ENCODE data around the gene ATP2B1.
"Not testable (repeated sequence)": the region's sequence is repeated elsewhere in the genome, so short reads cannot be mapped to it uniquely, and the experiment has no call there.

The ATP2B1 gene

DNA sequence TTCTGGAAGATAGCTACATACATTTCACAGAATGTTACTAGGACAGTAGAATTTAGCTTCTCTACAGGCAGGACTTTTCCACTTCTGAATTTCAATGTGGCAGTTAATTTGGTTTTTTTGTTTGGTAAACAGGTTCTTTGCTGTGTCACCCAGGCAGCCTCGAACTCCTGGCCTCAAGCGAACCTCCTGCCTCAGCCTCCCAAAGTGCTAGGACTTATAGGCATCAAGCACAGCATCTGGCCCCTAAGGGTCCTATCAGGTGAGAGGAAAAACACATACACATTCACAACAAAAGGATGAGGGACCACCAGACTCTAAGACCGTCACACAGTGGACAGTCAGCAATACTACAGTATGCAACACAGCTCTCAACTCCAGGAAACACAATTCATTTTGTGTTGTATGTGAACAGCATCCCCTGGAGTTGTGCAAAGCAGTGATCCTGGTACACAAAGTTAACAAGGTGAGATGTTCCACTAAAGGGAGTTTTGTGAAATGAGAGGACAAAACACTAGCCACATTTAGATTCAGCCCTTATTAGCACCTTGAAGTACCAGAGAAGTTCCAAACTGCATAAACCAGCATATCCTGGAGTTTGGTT lies 6.9 kb downstream of the ATP2B1 start:
- Histone ChIP-seq H3K27ac (ENCODE audit: low read depth, low read length) (no peak overlapping the region), H3K27me3 (ENCODE audit: insufficient read depth, low read length) (peaks cover 19% of the 10 kb centered on the region), H3K9ac (ENCODE audit: low read depth, low read length) (no peak overlapping the region), H3K4me1 (ENCODE audit: insufficient read depth, low read length) (peaks cover 1% of the 10 kb centered on the region; the same call in 1 of the 2 replicates), H3K9me3 (ENCODE audit: insufficient read depth, low read depth, low read length) (no peaks in the 10 kb centered on the region), H3K4me3 (ENCODE audit: low read length) (no peak overlapping the region), H3K36me3 (ENCODE audit: insufficient read depth, low read length) (no peaks in the 10 kb centered on the region)
- WGBS = 99% methylated on average over 3 of the region's 3 CpGs

DNA sequence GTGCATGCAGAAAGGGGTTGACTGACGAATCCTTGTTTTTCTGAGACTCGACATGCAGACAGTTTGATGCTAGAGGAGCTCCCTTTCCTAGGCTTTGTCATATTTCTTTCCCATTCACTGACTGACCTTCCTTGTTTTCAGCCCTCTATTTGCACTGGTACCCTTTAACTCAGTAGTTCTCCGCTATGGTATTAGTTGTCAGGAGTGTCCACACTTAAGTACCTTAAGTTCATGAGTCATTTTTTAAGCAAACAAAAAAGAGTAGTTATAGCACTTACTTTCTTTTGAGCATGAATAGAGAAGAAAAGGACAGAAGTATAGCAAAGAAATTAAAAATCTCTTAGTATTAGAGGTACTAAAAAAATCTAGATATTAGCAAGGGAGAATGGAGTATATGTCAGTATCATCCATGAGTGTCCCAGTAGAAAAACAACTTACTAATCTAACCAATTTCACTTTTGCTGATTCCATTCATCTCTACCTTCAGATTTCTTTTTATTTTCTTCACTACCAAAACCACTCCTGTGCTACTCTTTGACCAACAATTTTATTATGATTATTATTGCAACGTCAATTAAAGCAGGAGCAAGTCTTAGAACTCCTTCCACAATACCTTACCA lies 8.3 kb downstream of the ATP2B1 start:
- H3K36me3 ChIP-seq (ENCODE audit: insufficient read depth, low read length) = no peaks in the 10 kb centered on the region
- H3K9me3 ChIP-seq (ENCODE audit: insufficient read depth, low read depth, low read length) = no peaks in the 10 kb centered on the region
- H3K27ac ChIP-seq (ENCODE audit: low read depth, low read length) = no peak overlapping the region
- no peak overlapping the region for H3K9ac ChIP-seq (ENCODE audit: low read depth, low read length)
- WGBS = 96% methylated on average over 3 of the region's 4 CpGs
- H3K27me3 ChIP-seq (ENCODE audit: insufficient read depth, low read length) = peaks cover 5% of the 10 kb centered on the region; the same call in 1 of the 2 replicates
- no peak overlapping the region for H3K4me3 ChIP-seq (ENCODE audit: low read length)
- no peaks in the 10 kb centered on the region; the same call in 1 of the 2 replicates for H3K4me1 ChIP-seq (ENCODE audit: insufficient read depth, low read length)

DNA sequence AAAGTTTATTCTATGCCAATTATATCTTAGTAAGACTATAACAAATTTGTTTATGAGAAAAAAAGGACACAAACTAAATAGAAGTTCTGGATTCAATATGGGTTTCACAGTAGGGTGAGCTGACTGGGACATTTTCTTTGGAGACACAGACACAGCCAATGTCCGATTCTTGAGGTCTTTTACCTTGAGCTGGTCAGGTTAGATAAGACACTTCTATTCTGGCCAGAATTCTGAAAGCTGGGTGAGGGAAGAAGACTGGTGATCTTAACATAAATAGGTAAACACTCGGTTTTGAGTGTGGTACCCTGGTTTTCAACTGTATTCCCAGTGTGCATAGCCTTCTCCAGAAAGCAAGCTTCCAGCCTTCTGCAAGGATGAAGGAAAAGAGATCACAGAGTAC lies 10.0 kb downstream of the ATP2B1 start:
- 93% methylated on average over 2 of the region's 2 CpGs for WGBS
- Histone ChIP-seq H3K36me3 (ENCODE audit: insufficient read depth, low read length) (no peaks in the 10 kb centered on the region), H3K4me3 (ENCODE audit: low read length) (no peak overlapping the region), H3K27ac (ENCODE audit: low read depth, low read length) (no peak overlapping the region), H3K9ac (ENCODE audit: low read depth, low read length) (no peak overlapping the region), H3K27me3 (ENCODE audit: insufficient read depth, low read length) (no peaks in the 10 kb centered on the region), H3K4me1 (ENCODE audit: insufficient read depth, low read length) (no peaks in the 10 kb centered on the region; the same call in 1 of the 2 replicates), H3K9me3 (ENCODE audit: insufficient read depth, low read depth, low read length) (no peaks in the 10 kb centered on the region)

DNA sequence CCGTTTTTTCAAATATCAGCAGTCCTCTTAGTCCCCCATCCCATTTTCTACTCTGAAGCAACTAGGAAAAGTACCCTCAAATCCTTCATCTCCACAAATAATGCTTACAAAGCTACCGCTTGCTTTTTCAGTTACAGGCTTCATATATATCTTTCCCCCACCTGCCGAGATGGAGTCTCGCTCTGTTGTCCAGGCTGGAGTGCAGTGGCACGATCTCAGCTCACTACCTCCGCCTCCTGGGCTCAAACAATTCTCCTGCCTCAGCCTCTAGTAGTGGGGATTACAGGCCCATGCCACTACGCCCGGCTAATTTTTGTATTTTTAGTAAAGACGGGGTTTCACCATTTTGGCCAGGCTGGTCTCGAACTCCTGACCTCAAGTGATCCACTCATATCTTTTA lies 10.9 kb downstream of the ATP2B1 start:
- not testable (repeated sequence) for H3K27ac ChIP-seq (ENCODE audit: low read depth, low read length); H3K4me3 ChIP-seq (ENCODE audit: low read length); H3K9me3 ChIP-seq (ENCODE audit: insufficient read depth, low read depth, low read length); H3K36me3 ChIP-seq (ENCODE audit: insufficient read depth, low read length); H3K27me3 ChIP-seq (ENCODE audit: insufficient read depth, low read length); H3K9ac ChIP-seq (ENCODE audit: low read depth, low read length); H3K4me1 ChIP-seq (ENCODE audit: insufficient read depth, low read length)
- WGBS = 94% methylated on average over 10 of the region's 10 CpGs

- Histone ChIP-seq H3K9ac (ENCODE audit: low read depth, low read length) (no peak overlapping the region), H3K27ac (ENCODE audit: low read depth, low read length) (no peak overlapping the region), H3K9me3 (ENCODE audit: insufficient read depth, low read depth, low read length) (no peaks in the 10 kb centered on the region), H3K27me3 (ENCODE audit: insufficient read depth, low read length) (no peaks in the 10 kb centered on the region), H3K4me3 (ENCODE audit: low read length) (no peak overlapping the region), H3K36me3 (ENCODE audit: insufficient read depth, low read length) (no peaks in the 10 kb centered on the region), H3K4me1 (ENCODE audit: insufficient read depth, low read length) (peaks cover 3% of the 10 kb centered on the region; the same call in 1 of the 2 replicates)
Observed at GRCh38 chr12:89697296-89697695, 11.3 kb downstream of the ATP2B1 start.

DNA sequence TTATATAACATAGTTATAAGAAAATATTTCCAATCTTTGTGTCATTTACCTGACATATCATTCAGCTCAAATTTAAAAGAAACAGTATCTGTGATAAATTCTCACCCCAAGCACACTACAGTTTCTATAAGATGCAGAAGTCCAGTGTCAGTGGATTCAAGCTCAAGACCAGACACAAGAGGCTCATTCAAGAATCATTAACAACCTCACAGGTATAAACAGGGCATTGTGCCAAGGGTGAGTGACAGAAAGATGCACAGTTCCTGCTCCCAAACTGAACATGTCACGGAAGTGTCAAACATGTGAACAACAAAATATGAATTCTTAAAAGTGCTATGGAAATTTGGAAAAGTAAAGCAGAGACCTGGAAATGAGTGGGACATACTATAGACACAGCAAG lies 12.8 kb downstream of the ATP2B1 start:
- Histone ChIP-seq H3K36me3 (ENCODE audit: insufficient read depth, low read length) (no peaks in the 10 kb centered on the region), H3K9me3 (ENCODE audit: insufficient read depth, low read depth, low read length) (no peaks in the 10 kb centered on the region), H3K27ac (ENCODE audit: low read depth, low read length) (no peak overlapping the region), H3K4me1 (ENCODE audit: insufficient read depth, low read length) (peaks cover 3% of the 10 kb centered on the region; the same call in 1 of the 2 replicates), H3K9ac (ENCODE audit: low read depth, low read length) (no peak overlapping the region), H3K27me3 (ENCODE audit: insufficient read depth, low read length) (no peaks in the 10 kb centered on the region), H3K4me3 (ENCODE audit: low read length) (no peak overlapping the region)
- 95% methylated on average over 1 of the region's 1 CpG for WGBS

DNA sequence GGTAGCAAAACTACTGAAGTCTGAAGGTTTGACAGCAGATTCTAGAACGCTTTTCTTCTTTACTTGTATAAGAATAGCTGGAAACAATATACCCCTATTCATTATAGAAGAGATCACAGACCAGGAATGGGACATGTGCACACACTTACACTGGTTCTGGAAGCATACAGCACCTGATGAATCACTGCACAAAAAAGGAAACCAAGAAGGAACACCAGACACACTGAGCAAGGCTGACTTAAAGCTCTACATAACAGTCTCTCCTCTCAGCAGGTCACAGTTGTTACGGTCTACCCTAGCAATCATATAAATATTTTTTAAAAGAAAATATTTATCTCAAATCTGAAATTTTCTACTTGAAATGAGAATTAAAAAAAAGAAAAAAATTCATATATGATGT lies 13.5 kb downstream of the ATP2B1 start:
- Histone ChIP-seq H3K27ac (ENCODE audit: low read depth, low read length) (no peak overlapping the region), H3K4me1 (ENCODE audit: insufficient read depth, low read length) (peaks cover 3% of the 10 kb centered on the region; the same call in 1 of the 2 replicates), H3K9me3 (ENCODE audit: insufficient read depth, low read depth, low read length) (no peaks in the 10 kb centered on the region), H3K36me3 (ENCODE audit: insufficient read depth, low read length) (no peaks in the 10 kb centered on the region), H3K4me3 (ENCODE audit: low read length) (no peak overlapping the region), H3K27me3 (ENCODE audit: insufficient read depth, low read length) (no peaks in the 10 kb centered on the region), H3K9ac (ENCODE audit: low read depth, low read length) (no peak overlapping the region)
- 100% methylated on average over 1 of the region's 2 CpGs for WGBS

DNA sequence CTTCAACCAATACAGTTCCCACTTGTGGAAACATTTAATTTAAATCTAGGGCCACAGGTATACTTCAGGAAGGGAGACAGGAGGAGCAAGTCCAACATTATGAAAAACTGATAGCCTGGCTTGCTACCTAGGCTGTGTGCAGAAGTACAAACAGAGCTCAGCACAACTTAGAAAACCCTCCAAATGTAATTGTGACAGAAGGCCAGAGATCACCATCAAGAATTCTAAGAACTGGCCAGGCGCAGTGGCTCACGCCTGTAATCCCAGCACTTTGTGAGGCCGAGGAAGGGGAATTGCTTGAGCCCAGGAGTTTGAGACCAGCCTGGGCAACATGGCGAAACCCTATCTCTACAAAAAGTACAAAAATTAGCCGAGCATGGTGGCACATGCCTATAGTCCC lies 14.1 kb downstream of the ATP2B1 start:
- Histone ChIP-seq H3K27me3 (ENCODE audit: insufficient read depth, low read length) (no peaks in the 10 kb centered on the region), H3K36me3 (ENCODE audit: insufficient read depth, low read length) (no peaks in the 10 kb centered on the region), H3K9ac (ENCODE audit: low read depth, low read length) (no peak overlapping the region), H3K9me3 (ENCODE audit: insufficient read depth, low read depth, low read length) (no peaks in the 10 kb centered on the region), H3K4me1 (ENCODE audit: insufficient read depth, low read length) (peaks cover 3% of the 10 kb centered on the region; the same call in 1 of the 2 replicates), H3K4me3 (ENCODE audit: low read length) (no peak overlapping the region), H3K27ac (ENCODE audit: low read depth, low read length) (no peak overlapping the region)
- WGBS = 93% methylated on average over 5 of the region's 5 CpGs

GRCh38 chr12:89693639-89694202 lies 14.9 kb downstream of the ATP2B1 start:
- Histone ChIP-seq H3K27ac (ENCODE audit: low read depth, low read length) (no peak overlapping the region), H3K9me3 (ENCODE audit: insufficient read depth, low read depth, low read length) (no peaks in the 10 kb centered on the region), H3K9ac (ENCODE audit: low read depth, low read length) (no peak overlapping the region), H3K36me3 (ENCODE audit: insufficient read depth, low read length) (no peaks in the 10 kb centered on the region), H3K4me1 (ENCODE audit: insufficient read depth, low read length) (peaks cover 3% of the 10 kb centered on the region; the same call in 1 of the 2 replicates), H3K27me3 (ENCODE audit: insufficient read depth, low read length) (no peaks in the 10 kb centered on the region), H3K4me3 (ENCODE audit: low read length) (no peak overlapping the region)
- 95% methylated on average over 2 of the region's 3 CpGs for WGBS

GRCh38 chr12:89692439-89692838 lies 16.2 kb downstream of the ATP2B1 start:
- no peaks in the 10 kb centered on the region for H3K27me3 ChIP-seq (ENCODE audit: insufficient read depth, low read length)
- WGBS = no CpG with 5 or more reads among the region's 1 CpG
- no peak overlapping the region for H3K9ac ChIP-seq (ENCODE audit: low read depth, low read length)
- H3K4me3 ChIP-seq (ENCODE audit: low read length) = no peak overlapping the region
- peaks cover 3% of the 10 kb centered on the region; the same call in 1 of the 2 replicates for H3K4me1 ChIP-seq (ENCODE audit: insufficient read depth, low read length)
- no peaks in the 10 kb centered on the region for H3K9me3 ChIP-seq (ENCODE audit: insufficient read depth, low read depth, low read length)
- no peak overlapping the region for H3K27ac ChIP-seq (ENCODE audit: low read depth, low read length)
- H3K36me3 ChIP-seq (ENCODE audit: insufficient read depth, low read length) = no peaks in the 10 kb centered on the region

DNA sequence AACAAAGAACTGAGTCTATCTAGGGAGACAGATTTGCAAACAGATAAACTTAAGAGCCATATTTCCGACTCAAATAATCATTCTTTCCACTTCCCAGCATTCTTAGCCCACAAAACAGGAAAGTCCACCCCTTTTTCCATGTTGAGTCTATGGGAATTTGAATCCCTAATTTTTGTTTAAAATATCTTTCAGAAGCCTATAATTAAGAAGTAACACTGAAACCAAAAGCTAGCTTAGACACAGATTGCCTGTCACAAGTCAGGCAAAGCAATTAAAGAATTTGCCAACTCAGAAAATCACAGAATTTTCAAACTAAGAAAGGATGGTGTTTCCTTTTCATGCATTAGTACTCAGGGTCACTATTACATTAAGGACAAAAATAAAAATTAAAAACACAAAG lies 17.0 kb downstream of the ATP2B1 start:
- no peaks in the 10 kb centered on the region for H3K36me3 ChIP-seq (ENCODE audit: insufficient read depth, low read length)
- no peaks in the 10 kb centered on the region for H3K9me3 ChIP-seq (ENCODE audit: insufficient read depth, low read depth, low read length)
- no peak overlapping the region for H3K4me3 ChIP-seq (ENCODE audit: low read length)
- H3K27ac ChIP-seq (ENCODE audit: low read depth, low read length) = no peak overlapping the region
- H3K9ac ChIP-seq (ENCODE audit: low read depth, low read length) = no peak overlapping the region
- H3K4me1 ChIP-seq (ENCODE audit: insufficient read depth, low read length) = peaks cover 3% of the 10 kb centered on the region; the same call in 1 of the 2 replicates
- WGBS = 85% methylated on average over 1 of the region's 1 CpG
- H3K27me3 ChIP-seq (ENCODE audit: insufficient read depth, low read length) = no peaks in the 10 kb centered on the region
